ENCODE measurements around the gene KCNJ2.

The KCNJ2 gene

DNA sequence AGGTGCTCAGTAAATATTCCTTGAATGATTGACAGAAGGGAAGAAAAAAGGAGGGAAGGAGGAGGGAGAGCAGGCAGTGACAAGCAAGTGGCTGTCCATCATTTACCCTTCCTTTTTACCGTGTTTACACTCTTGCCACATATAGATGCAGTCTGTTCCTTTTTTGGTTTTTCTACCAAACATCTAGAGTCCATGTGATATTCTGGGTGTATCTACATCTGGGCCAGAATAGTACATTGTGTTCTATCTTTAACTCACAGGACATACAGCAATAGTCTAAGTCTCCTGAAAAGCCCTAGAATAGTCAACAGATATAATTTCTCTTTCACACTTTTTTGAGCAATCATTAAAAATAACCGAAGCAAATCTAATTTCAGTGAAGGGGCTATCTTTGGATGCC is 33.5 kb downstream of the KCNJ2 start:
- no peak for DNase-seq (ENCODE audit: low read depth in 3 of 3)

GRCh38 chr17:70204431-70204830 is 35.1 kb downstream of the KCNJ2 start:
- no peak for DNase-seq (ENCODE audit: low read depth in 3 of 3)

DNA sequence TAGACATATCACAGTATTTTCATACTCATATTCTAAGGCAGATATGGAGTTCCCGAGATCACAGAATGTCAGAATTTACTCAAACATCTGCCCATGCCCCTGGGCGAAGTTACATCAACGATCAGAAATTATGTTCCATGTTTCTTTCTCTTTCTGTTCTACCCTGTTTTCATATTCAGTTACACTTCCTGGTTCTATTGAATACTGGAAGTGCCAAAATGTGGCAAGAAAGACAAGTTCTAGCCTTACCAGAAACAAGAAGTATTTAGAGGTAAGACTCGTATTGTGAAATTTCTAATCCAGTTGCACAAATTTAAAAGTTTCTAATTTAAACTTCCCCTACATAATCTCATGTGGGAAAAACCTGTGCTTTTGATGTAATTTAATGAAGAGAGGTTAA is 36.1 kb downstream of the KCNJ2 start:
- DNase-seq (ENCODE audit: low read depth in 3 of 3), result no peak

DNA sequence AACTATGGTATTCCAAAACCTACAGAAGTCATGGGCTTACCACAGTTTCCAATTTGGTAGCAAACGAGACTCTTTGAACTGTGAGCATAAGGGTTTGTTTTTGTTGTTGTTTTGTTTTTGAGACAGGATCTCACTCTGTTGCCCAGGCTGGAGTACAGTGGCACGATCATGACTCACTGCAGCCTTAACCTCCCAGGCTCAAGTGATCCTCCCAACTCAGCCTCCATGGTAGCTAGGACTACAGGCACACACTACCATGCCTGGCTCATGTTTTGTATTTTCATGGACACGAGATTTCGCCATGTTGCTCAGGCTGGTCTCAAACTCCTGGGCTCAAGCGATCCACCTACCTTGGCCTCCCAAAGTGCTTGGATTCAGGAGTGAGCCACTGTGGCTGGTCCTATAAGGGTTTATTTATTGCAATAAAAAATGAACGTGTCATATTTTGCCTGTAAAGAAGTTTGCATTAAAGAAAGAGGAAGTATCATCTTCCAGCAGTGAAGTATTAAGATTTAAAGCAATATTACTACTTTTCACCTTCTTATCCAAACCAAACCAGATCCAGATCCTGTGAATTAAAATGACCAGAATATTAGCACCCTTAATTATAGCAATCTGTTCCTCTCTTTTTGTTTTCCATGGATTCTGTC is 37.2 kb downstream of the KCNJ2 start:
- no peak for DNase-seq (ENCODE audit: low read depth in 3 of 3)

GRCh38 chr17:70207184-70207583 is 37.9 kb downstream of the KCNJ2 start:
- DNase-seq (ENCODE audit: low read depth in 3 of 3), result no peak

- no peak for DNase-seq (ENCODE audit: low read depth in 3 of 3)
These were observed 38.9 kb downstream of the KCNJ2 start for GRCh38 chr17:70208080-70208794.

DNA sequence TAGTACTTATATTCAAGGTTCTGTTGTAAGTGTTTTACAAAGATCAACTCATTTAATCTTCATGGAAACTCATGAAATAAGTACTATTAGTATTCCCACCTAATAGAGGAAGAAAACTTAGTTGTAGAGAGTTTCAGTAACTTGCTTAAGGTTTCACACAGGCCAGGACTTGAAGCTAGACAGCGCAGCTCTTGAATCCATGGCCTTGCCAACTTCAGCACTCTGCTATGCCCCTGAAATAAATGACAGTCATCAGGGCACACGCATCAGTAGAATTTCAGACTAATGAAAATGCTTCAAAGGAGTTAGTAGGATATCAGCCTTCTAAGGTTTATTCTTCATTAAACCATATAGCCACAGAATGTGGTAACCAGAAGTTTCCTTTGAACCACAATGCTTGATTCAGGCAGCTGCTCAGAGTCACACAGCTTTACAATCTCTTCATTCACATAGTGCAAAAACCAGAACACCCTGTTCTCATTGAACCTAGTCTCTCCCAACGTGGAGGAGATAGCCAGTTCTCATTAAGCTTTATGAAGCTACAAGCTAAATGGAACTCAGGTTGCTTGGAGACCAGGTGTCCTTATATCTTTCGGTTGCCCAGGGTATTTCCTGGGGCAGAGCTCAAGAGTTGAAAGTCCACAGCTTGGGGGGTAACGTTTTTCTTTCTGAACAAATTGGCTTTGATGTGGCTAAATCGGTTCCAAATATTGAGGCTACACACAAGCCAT is 39.7 kb downstream of the KCNJ2 start:
- no peak for DNase-seq (ENCODE audit: low read depth in 3 of 3)

DNA sequence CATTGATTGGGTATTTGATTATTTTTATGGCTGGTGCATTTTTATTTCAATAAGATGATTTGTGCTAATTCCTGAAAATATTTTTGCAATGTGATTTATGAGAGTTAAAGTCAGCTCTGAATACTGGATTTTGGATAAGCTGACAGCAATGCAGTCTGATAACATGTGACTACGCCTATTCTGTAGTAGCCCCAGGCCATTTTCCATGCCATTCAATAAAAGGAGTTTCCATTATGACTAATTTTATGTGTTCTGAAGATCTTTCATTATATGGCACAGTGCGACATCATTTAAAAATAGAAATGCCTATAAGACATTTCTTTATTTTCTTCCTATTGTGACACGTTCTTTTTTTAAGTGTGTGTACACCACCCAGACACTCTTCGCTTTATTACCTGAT is 46.3 kb downstream of the KCNJ2 start:
- DNase-seq (ENCODE audit: low read depth in 3 of 3), result no peak

GRCh38 chr17:70217571-70217970 is 48.2 kb downstream of the KCNJ2 start:
- no peak for DNase-seq (ENCODE audit: low read depth in 3 of 3)

- DNase-seq (ENCODE audit: low read depth in 3 of 3), result no peak
These were observed 55.9 kb downstream of the KCNJ2 start for GRCh38 chr17:70225276-70225675.

Data from stimulated activated CD4-positive, alpha-beta T cell treated with anti-CD3 and anti-CD28 coated beads, TNF-alpha, amount 100 ng/mL, for 4 hours (primary cell).